Nephron (organoid): ENCODE data around the gene CDKN2B-AS1.

Experiments used
- H3K27ac Mint-ChIP-seq, 3 experiments: 2 replicates each; pipeline ENCODE4 v1.8.0; 2020; ENCODE audit warnings: mixed read lengths in 3 of 3, mild to moderate bottlenecking in 2 of 3, moderate library complexity in 1 of 3
- H3K27me3 Mint-ChIP-seq: 2 replicates; pipeline ENCODE4 v1.8.0; 2021; ENCODE audit warnings: low read depth, mild to moderate bottlenecking, moderate library complexity, mixed read lengths
- H3K36me3 Mint-ChIP-seq: 2 replicates; pipeline ENCODE4 v1.8.0; 2020; ENCODE audit warnings: low read depth, mixed read lengths
- H3K4me1 Mint-ChIP-seq: 2 replicates; pipeline ENCODE4 v1.8.0; 2020; ENCODE audit warnings: mixed read lengths
- H3K4me3 Mint-ChIP-seq, 3 experiments: 2 replicates each; pipeline ENCODE4 v1.8.0; 2020; ENCODE audit warnings: mild to moderate bottlenecking in 3 of 3, mixed read lengths in 3 of 3, moderate library complexity in 2 of 3
- H3K9me3 Mint-ChIP-seq: 2 replicates; pipeline ENCODE4 v1.8.0; 2020; ENCODE audit warnings: mixed read lengths
- CTCF ChIP-seq, 3 experiments: fragments of 200-600 bp; sonication (generic); IDR thresholded peaks; one replicate each; pipeline ENCODE4 v1.5.0; 2021; ENCODE audit warnings: antibody characterized with exemption in 3 of 3; ENCODE audit not compliant: unreplicated experiment in 3 of 3

The CDKN2B-AS1 gene

GRCh38 chr9:22159586-22159985 lies 165.0 kb downstream of the CDKN2B-AS1 start:
- no peak overlapping the region for H3K27ac Mint-ChIP-seq
- no peaks in the 10 kb centered on the region for H3K36me3 Mint-ChIP-seq
- no peak for TF ChIP-seq CTCF (IDR thresholded peaks at IDR 0.05; ENCODE audit: unreplicated experiment in 3 of 3)
- no peaks in the 10 kb centered on the region for H3K9me3 Mint-ChIP-seq
- H3K4me3 Mint-ChIP-seq: no peak overlapping the region
- H3K4me1 Mint-ChIP-seq: no peaks in the 10 kb centered on the region
- H3K27me3 Mint-ChIP-seq: no peaks in the 10 kb centered on the region

GRCh38 chr9:22160221-22160620 lies 165.6 kb downstream of the CDKN2B-AS1 start:
- Mint-ChIP-seq H3K27me3 (no peaks in the 10 kb centered on the region), H3K36me3 (no peaks in the 10 kb centered on the region), H3K9me3 (no peaks in the 10 kb centered on the region)

GRCh38 chr9:22165144-22165543 lies 170.6 kb downstream of the CDKN2B-AS1 start:
- Mint-ChIP-seq H3K27me3 (no peaks in the 10 kb centered on the region), H3K27ac (no peak overlapping the region), H3K9me3 (no peaks in the 10 kb centered on the region), H3K36me3 (no peaks in the 10 kb centered on the region), H3K4me3 (no peak overlapping the region), H3K4me1 (no peaks in the 10 kb centered on the region)
- TF ChIP-seq CTCF (IDR thresholded peaks at IDR 0.05; ENCODE audit: unreplicated experiment in 3 of 3): no peak

More at GRCh38 chr9:22160221-22160620, 165.6 kb downstream of the CDKN2B-AS1 start:
- no peaks in the 10 kb centered on the region for H3K4me1 Mint-ChIP-seq
- TF ChIP-seq CTCF (IDR thresholded peaks at IDR 0.05; ENCODE audit: unreplicated experiment in 3 of 3): no peak
- H3K27ac Mint-ChIP-seq: no peak overlapping the region
- H3K4me3 Mint-ChIP-seq: no peak overlapping the region

GRCh38 chr9:22169243-22169642 lies 174.7 kb downstream of the CDKN2B-AS1 start:
- no peaks in the 10 kb centered on the region for H3K4me1 Mint-ChIP-seq
- no peaks in the 10 kb centered on the region for H3K27me3 Mint-ChIP-seq
- no peak overlapping the region for H3K27ac Mint-ChIP-seq
- no peak for TF ChIP-seq CTCF (IDR thresholded peaks at IDR 0.05; ENCODE audit: unreplicated experiment in 3 of 3)
- H3K4me3 Mint-ChIP-seq: no peak overlapping the region
- no peaks in the 10 kb centered on the region for H3K9me3 Mint-ChIP-seq
- H3K36me3 Mint-ChIP-seq: no peaks in the 10 kb centered on the region

GRCh38 chr9:22169727-22170503 lies 175.3 kb downstream of the CDKN2B-AS1 start:
- H3K27ac Mint-ChIP-seq: no peak overlapping the region
- no peak for TF ChIP-seq CTCF (IDR thresholded peaks at IDR 0.05; ENCODE audit: unreplicated experiment in 3 of 3)
- no peaks in the 10 kb centered on the region for H3K27me3 Mint-ChIP-seq
- no peaks in the 10 kb centered on the region for H3K4me1 Mint-ChIP-seq
- H3K4me3 Mint-ChIP-seq: no peak overlapping the region
- no peaks in the 10 kb centered on the region for H3K9me3 Mint-ChIP-seq
- H3K36me3 Mint-ChIP-seq: no peaks in the 10 kb centered on the region
